Left ventricle myocardium inferior (tissue), 1 donor: ENCODE measurements around the gene CUX1. TPM values are rescaled to one million over a fixed set of nuclear protein-coding genes. Genes with fewer than 3 reads are reported as not detected.

Source experiments
- DNase-seq: peaks from one replicate; pipeline ENCODE4 v3.0.0-alpha.2; 2020
- H3K27ac ChIP-seq: fragments of 200-600 bp; replicated peaks from 2 replicates; pipeline ENCODE4 v1.8.0; 2021
- H3K27me3 ChIP-seq: fragments of 200-600 bp; 2 replicates; pipeline ENCODE4 v1.8.0; 2021; ENCODE audit warnings: low read depth
- H3K36me3 ChIP-seq: fragments of 200-600 bp; 2 replicates; pipeline ENCODE4 v1.8.0; 2021
- H3K4me1 ChIP-seq: fragments of 200-600 bp; 2 replicates; pipeline ENCODE4 v1.8.0; 2021
- H3K4me3 ChIP-seq: fragments of 200-600 bp; 2 replicates; pipeline ENCODE4 v1.8.0; 2021; ENCODE audit warnings: mild to moderate bottlenecking, moderate library complexity
- H3K9me3 ChIP-seq: fragments of 200-600 bp; replicated peaks from 2 replicates; pipeline ENCODE4 v1.8.0; 2021
- intact Hi-C: fragments of 100-400 bp; cut with micrococcal nuclease; formaldehyde crosslinking; loops from one replicate; pipeline ENCODE4 v1.11.0; 2022
- total RNA-seq: library from RNA; stranded (reverse); fragmentation: NEBNext Ultra II Directional; extraction: Animal tissue kit (Norgen Biotek cat#: 25700); gene quantifications from one replicate; pipeline ENCODE4 v1.2.1, GENCODE V29; 2021
- TF ChIP-seq, protein P1 (sequence below): fragments of 200-600 bp; IDR thresholded peaks from 2 replicates; pipeline ENCODE4 v1.8.0; 2021; ENCODE audit warnings: antibody characterized with exemption, mild to moderate bottlenecking, borderline replicate concordance
- donor health status: DM: no; HTN: yes; CAD: no; lungs with severe emphysema.

CUX1 gene
- total RNA-seq, 1 donor from 2014 or later = 125 TPM

DNA sequence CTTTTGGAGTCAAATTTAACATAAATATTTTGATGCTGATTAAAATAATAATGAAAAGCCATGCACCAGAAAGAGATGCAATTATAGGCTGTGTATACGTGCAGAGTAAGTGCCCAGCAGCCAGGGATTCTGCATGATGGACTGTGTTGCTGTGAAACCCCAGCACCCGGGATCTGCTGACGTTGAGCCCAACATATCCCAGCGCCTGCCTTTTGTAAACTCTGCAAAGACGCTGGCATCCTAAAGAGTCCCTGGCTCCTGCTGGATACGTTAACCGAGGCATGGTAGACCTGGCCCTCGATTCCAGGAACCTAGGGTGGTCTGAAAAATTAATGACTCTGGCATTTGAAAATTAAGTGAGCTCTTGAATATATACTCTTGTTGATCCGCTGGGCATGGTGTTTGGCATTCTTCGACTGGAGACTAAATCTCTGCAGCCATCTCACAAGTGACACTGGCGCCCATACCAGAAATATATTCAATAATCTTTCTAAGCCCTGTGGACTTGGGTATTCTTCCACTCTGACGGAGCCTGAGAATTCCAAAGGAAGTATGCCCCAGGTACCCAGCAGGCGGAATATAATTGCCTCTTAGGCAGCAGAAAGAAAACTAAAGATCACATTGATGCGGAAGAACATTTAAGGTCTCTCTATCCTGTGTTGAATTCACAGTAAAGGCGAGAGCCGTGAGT is 278.0 kb downstream of the CUX1 start:
- H3K4me1 ChIP-seq = peaks cover 17% of the 10 kb centered on the region
- TF ChIP-seq, protein P1, sequence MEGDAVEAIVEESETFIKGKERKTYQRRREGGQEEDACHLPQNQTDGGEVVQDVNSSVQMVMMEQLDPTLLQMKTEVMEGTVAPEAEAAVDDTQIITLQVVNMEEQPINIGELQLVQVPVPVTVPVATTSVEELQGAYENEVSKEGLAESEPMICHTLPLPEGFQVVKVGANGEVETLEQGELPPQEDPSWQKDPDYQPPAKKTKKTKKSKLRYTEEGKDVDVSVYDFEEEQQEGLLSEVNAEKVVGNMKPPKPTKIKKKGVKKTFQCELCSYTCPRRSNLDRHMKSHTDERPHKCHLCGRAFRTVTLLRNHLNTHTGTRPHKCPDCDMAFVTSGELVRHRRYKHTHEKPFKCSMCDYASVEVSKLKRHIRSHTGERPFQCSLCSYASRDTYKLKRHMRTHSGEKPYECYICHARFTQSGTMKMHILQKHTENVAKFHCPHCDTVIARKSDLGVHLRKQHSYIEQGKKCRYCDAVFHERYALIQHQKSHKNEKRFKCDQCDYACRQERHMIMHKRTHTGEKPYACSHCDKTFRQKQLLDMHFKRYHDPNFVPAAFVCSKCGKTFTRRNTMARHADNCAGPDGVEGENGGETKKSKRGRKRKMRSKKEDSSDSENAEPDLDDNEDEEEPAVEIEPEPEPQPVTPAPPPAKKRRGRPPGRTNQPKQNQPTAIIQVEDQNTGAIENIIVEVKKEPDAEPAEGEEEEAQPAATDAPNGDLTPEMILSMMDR = no peak
- no peak overlapping the region for H3K27ac ChIP-seq
- intact Hi-C loops = no loop called here
- DNase-seq = no peak
- peaks cover 32% of the 10 kb centered on the region for H3K36me3 ChIP-seq
- H3K27me3 ChIP-seq = no peaks in the 10 kb centered on the region
- no peaks in the 10 kb centered on the region for H3K9me3 ChIP-seq
- no peak overlapping the region for H3K4me3 ChIP-seq

DNA sequence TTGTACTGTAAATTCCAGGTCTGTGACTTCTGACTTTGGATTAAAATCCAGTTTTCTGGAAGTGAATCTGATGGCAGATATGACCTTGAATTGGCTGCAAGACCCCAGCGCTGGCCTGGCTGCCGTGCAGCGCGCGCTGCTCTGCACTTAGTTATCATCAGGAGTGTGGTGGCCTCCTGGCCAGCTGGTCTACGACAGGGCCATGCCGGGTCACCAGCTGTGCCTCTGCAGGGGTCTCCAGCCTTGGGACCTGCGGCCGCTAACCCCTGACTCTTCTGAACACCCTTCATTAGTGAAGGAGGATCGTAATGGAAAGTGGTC is 278.5 kb downstream of the CUX1 start:
- H3K27ac ChIP-seq = no peak overlapping the region
- H3K4me3 ChIP-seq = no peak overlapping the region
- TF ChIP-seq, protein P1 = no peak
- H3K9me3 ChIP-seq = no peaks in the 10 kb centered on the region
- intact Hi-C loops = no loop called here
- peaks cover 36% of the 10 kb centered on the region for H3K36me3 ChIP-seq
- H3K4me1 ChIP-seq = peaks cover 17% of the 10 kb centered on the region
- H3K27me3 ChIP-seq = no peaks in the 10 kb centered on the region
- DNase-seq = no peak

DNA sequence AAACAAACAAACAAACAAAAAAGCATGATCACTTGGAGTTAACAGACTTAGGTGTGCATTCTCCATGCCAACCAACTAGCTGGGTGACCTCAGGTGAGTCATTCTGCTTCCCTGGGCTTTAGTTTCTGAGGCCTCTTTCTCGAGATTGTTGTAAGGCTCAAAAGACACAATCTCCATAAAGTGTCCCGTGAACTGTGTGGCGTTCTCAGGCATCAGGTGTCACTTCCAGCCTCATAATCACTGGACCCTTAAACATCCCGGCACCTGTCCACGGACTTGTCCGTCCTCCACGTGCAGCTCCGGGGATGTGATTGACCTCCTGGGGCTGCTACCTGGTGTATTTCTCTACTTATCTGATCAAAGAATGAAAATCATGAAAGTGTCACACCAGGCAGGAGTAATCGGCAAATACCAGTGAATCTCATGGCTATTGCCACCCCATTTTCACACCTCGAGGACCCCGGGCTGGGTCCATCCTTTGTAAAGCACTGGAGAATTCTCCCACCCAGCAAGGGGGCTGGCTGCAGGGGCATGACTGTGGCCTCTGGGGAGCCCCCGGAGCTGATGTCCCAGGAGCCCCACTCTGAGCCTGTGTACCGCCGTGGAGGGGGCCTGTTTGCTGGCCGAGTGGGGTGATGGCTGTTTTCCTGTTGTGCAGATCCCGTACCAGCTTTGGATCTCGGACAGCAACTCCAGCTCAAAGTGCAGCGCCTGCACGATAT is 279.4 kb downstream of the CUX1 start:
- Histone ChIP-seq H3K9me3 (no peaks in the 10 kb centered on the region), H3K4me3 (no peak overlapping the region), H3K4me1 (peaks cover 17% of the 10 kb centered on the region), H3K27ac (no peak overlapping the region), H3K27me3 (no peaks in the 10 kb centered on the region), H3K36me3 (peaks cover 42% of the 10 kb centered on the region)
- TF ChIP-seq, protein P1 = no peak
- DNase-seq = no peak
- intact Hi-C loops = no loop called here

DNA sequence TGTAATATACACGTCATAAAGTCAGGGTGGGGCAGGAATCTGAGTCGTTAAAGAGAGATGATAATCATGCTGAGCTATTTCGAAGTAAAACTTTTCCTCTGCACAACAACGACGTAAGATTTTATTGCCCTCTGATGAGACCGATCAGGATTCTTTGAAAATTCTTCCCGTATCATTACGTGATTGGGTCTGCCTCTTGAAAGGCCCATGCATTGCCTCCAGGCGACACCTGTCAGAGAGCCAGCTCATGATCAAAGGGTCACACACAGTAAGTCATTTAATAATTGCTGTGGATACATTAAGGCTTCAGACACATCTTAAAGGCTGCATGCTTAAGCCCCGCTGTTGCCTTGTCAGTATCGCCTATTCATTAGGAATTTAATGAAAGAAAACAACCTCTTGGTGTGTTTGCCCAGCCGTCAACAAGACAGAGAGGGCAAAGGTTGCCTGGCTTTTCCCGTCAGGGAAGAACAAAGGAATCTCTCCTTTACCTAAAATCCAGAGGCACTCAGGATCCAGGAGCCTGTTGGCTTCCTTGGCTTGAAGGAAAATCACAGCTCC is 280.3 kb downstream of the CUX1 start:
- no peak for DNase-seq
- peaks cover 46% of the 10 kb centered on the region for H3K36me3 ChIP-seq

DNA sequence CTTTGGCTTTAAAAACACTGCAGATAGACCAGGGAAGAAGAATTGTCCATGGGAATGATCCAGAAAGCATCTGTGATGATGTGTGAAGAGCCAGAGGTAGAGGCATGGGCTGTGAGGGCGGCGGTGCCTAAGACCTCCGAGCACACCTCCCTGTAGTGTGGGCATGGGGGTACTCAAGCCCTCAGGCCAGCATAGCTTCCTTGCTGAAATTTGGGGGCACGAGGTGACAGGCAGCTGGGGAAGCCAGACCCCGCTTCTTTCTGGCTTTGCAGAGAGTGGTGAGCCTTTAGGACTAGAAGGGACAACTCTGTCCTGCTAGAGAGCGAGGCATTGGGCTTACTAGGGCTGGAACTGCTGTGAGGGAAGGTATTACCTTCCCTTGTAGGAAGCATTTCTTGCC is 281.6 kb downstream of the CUX1 start:
- no peak for DNase-seq
- no peaks in the 10 kb centered on the region for H3K9me3 ChIP-seq
- H3K27me3 ChIP-seq = no peaks in the 10 kb centered on the region
- H3K36me3 ChIP-seq = peaks cover 50% of the 10 kb centered on the region
- no peak overlapping the region for H3K27ac ChIP-seq
- intact Hi-C loops = no loop called here
- H3K4me1 ChIP-seq = peaks cover 6% of the 10 kb centered on the region
- TF ChIP-seq, protein P1 = no peak
- H3K4me3 ChIP-seq = no peak overlapping the region

More for the DNA sequence above, 280.3 kb downstream of the CUX1 start:
- intact Hi-C loops = no loop called here
- Histone ChIP-seq H3K4me1 (peaks cover 17% of the 10 kb centered on the region), H3K9me3 (no peaks in the 10 kb centered on the region), H3K4me3 (no peak overlapping the region), H3K27me3 (no peaks in the 10 kb centered on the region), H3K27ac (no peak overlapping the region)
- TF ChIP-seq, protein P1 = no peak
